Measurements from ENCODE around the gene RIC3. TPM values are rescaled to one million over a fixed set of nuclear protein-coding genes. Genes with fewer than 3 reads are reported as not detected.

The RIC3 gene
- total RNA-seq, 6 donors from 2014 or later, result 8.2 to 44.0 (median 12.2) TPM

GRCh38 chr11:8081591-8082250, 87.1 kb downstream of the RIC3 start:
- Histone ChIP-seq H3K9me3 (no peaks in the 10 kb centered on the region), H3K4me1 (peaks cover 5 to 19% (median 7%) of the 10 kb centered on the region in 4 donors), H3K27me3 (peaks cover 0 to 7% (median 1%) of the 10 kb centered on the region in 4 donors), H3K36me3 (no peaks in the 10 kb centered on the region), H3K27ac (no peak overlapping the region), H3K4me3 (peak overlapping the region; percentile 52 to 55 (median 54))
- TF ChIP-seq CTCF (IDR thresholded peaks at IDR 0.05), result no peak
- no peak for TF ChIP-seq POLR2AphosphoS5 (IDR thresholded peaks at IDR 0.05)
- TF ChIP-seq POLR2A (IDR thresholded peaks at IDR 0.05), result no peak
- no peak for TF ChIP-seq EP300 (IDR thresholded peaks at IDR 0.05)
- ATAC-seq (ENCODE audit: low FRiP score in 2 of 2) (peak in 1 of 2 donors; percentile 18), DNase-seq (no peak)
- WGBS, 2 donors, result 49 to 58% methylated on average over 10 to 12 of the region's 24 CpGs

GRCh38 chr11:8080674-8081590, 87.9 kb downstream of the RIC3 start, which contains the start of gene TUB:
TUB (plus strand) TSS chr11:8081211; CDS start chr11:8081511, 300 bp downstream.
- H3K27ac ChIP-seq, result peak within 1 kb of the TSS in 1 of 4 donors; percentile 16
- ATAC-seq (ENCODE audit: low FRiP score in 2 of 2), result peak in 1 of 2 donors; percentile 76
- peak within 1 kb of the TSS; percentile 52 to 55 (median 54) for H3K4me3 ChIP-seq
- TF ChIP-seq EP300 (IDR thresholded peaks at IDR 0.05) (no peak), POLR2AphosphoS5 (IDR thresholded peaks at IDR 0.05) (no peak), POLR2A (IDR thresholded peaks at IDR 0.05) (no peak), CTCF (IDR thresholded peaks at IDR 0.05) (no peak)
- no peaks in the 10 kb centered on the region for H3K36me3 ChIP-seq
- H3K9me3 ChIP-seq, result no peaks in the 10 kb centered on the region
- 2 to 6% methylated on average over 3 to 28 of the region's 104 CpGs for WGBS, 2 donors
- peak in 1 of 2 donors; percentile 88 for DNase-seq
- peaks cover 0 to 7% (median 1%) of the 10 kb centered on the region in 4 donors for H3K27me3 ChIP-seq
- peaks cover 5 to 19% (median 7%) of the 10 kb centered on the region in 4 donors for H3K4me1 ChIP-seq

GRCh38 chr11:8080069-8080670, 88.7 kb downstream of the RIC3 start:
- no peaks in the 10 kb centered on the region for H3K36me3 ChIP-seq
- 75 to 78% methylated on average over 24 of the region's 24 CpGs for WGBS, 2 donors
- TF ChIP-seq POLR2AphosphoS5 (IDR thresholded peaks at IDR 0.05) (no peak), CTCF (IDR thresholded peaks at IDR 0.05) (no peak), POLR2A (IDR thresholded peaks at IDR 0.05) (no peak), EP300 (IDR thresholded peaks at IDR 0.05) (no peak)
- ATAC-seq (ENCODE audit: low FRiP score in 2 of 2) (no peak), DNase-seq (no peak)
- H3K9me3 ChIP-seq, result no peaks in the 10 kb centered on the region
- no peak overlapping the region for H3K27ac ChIP-seq
- H3K27me3 ChIP-seq, result peaks cover 0 to 7% (median 1%) of the 10 kb centered on the region in 4 donors
- peak overlapping the region in 2 of 4 donors; percentile 54 to 55 for H3K4me3 ChIP-seq
- peaks cover 5 to 19% (median 7%) of the 10 kb centered on the region in 4 donors for H3K4me1 ChIP-seq

GRCh38 chr11:8079111-8079675, 89.6 kb downstream of the RIC3 start:
- Histone ChIP-seq H3K36me3 (no peaks in the 10 kb centered on the region), H3K4me1 (peaks cover 5 to 19% (median 7%) of the 10 kb centered on the region in 4 donors), H3K27me3 (peaks cover 0 to 7% (median 1%) of the 10 kb centered on the region in 4 donors), H3K9me3 (no peaks in the 10 kb centered on the region), H3K27ac (no peak overlapping the region), H3K4me3 (no peak overlapping the region)
- DNase-seq, result no peak
- TF ChIP-seq CTCF (IDR thresholded peaks at IDR 0.05) (no peak), POLR2A (IDR thresholded peaks at IDR 0.05) (no peak), EP300 (IDR thresholded peaks at IDR 0.05) (no peak), POLR2AphosphoS5 (IDR thresholded peaks at IDR 0.05) (no peak)
- no peak for ATAC-seq (ENCODE audit: low FRiP score in 2 of 2)
- WGBS, 2 donors, result 78 to 88% methylated on average over 3 to 4 of the region's 4 CpGs
